ENCODE results near the gene RAPGEF4.
A peak's percentile ranks its signal among the peaks of the same experiment; 100 is the strongest.

RAPGEF4 gene

GRCh38 chr2:172826522-172826921 lies 90.9 kb downstream of the RAPGEF4 start:
- no peak for DNase-seq (ENCODE audit: low spot score)

- peak; percentile 65 for DNase-seq (ENCODE audit: low spot score)
Observed at GRCh38 chr2:172829229-172829628, 93.6 kb downstream of the RAPGEF4 start.

- no peak for DNase-seq (ENCODE audit: low spot score)
Observed at GRCh38 chr2:172830482-172830881, 94.8 kb downstream of the RAPGEF4 start.

- DNase-seq (ENCODE audit: low spot score) = no peak
Observed at GRCh38 chr2:172833898-172834297, 98.3 kb downstream of the RAPGEF4 start.

- no peak for DNase-seq (ENCODE audit: low spot score)
Observed at GRCh38 chr2:172834881-172835280, 99.2 kb downstream of the RAPGEF4 start.

- DNase-seq (ENCODE audit: low spot score) = peak; percentile 45
Observed at GRCh38 chr2:172836347-172836821, 100.7 kb downstream of the RAPGEF4 start.

GRCh38 chr2:172836827-172837226 lies 101.2 kb downstream of the RAPGEF4 start:
- DNase-seq (ENCODE audit: low spot score) = no peak

- no peak for DNase-seq (ENCODE audit: low spot score)
Observed at GRCh38 chr2:172839446-172839845, 103.8 kb downstream of the RAPGEF4 start.

GRCh38 chr2:172842511-172843265 lies 107.0 kb downstream of the RAPGEF4 start:
- DNase-seq (ENCODE audit: low spot score) = no peak

- DNase-seq (ENCODE audit: low spot score) = no peak
Observed at GRCh38 chr2:172843266-172843582, 107.6 kb downstream of the RAPGEF4 start.

GRCh38 chr2:172843902-172844715 lies 108.5 kb downstream of the RAPGEF4 start:
- no peak for DNase-seq (ENCODE audit: low spot score)

- no peak for DNase-seq (ENCODE audit: low spot score)
Observed at GRCh38 chr2:172845028-172845630, 109.5 kb downstream of the RAPGEF4 start.

GRCh38 chr2:172846551-172846950 lies 110.9 kb downstream of the RAPGEF4 start:
- no peak for DNase-seq (ENCODE audit: low spot score)

- DNase-seq (ENCODE audit: low spot score) = no peak
Observed at GRCh38 chr2:172847188-172847587, 111.5 kb downstream of the RAPGEF4 start.

- no peak for DNase-seq (ENCODE audit: low spot score)
Observed at GRCh38 chr2:172848519-172848918, 112.9 kb downstream of the RAPGEF4 start.

- no peak for DNase-seq (ENCODE audit: low spot score)
Observed at GRCh38 chr2:172849519-172850217, 114.0 kb downstream of the RAPGEF4 start.

GRCh38 chr2:172855588-172855987 lies 119.9 kb downstream of the RAPGEF4 start:
- no peak for DNase-seq (ENCODE audit: low spot score)

- DNase-seq (ENCODE audit: low spot score) = no peak
Observed at GRCh38 chr2:172856606-172857005, 121.0 kb downstream of the RAPGEF4 start.

GRCh38 chr2:172858473-172858745 lies 122.8 kb downstream of the RAPGEF4 start:
- no peak for DNase-seq (ENCODE audit: low spot score)

GRCh38 chr2:172859581-172860335 lies 124.1 kb downstream of the RAPGEF4 start:
- no peak for DNase-seq (ENCODE audit: low spot score)

- no peak for DNase-seq (ENCODE audit: low spot score)
Observed at GRCh38 chr2:172860336-172860707, 124.7 kb downstream of the RAPGEF4 start.

- no peak for DNase-seq (ENCODE audit: low spot score)
Observed at GRCh38 chr2:172861098-172861497, 125.5 kb downstream of the RAPGEF4 start.
